Esophagus muscularis mucosa (tissue), 4 donors: Measurements from ENCODE around the gene RXRA.

Source experiments
- CTCF ChIP-seq, 3 experiments: fragments of 200-600 bp in 2 of 3; fragments of 450-650 bp in 1 of 3; sonication (generic) in 2 of 3; IDR thresholded peaks; one replicate each; pipeline ENCODE4 v1.5.1; 2017 to 2019; ENCODE audit warnings: antibody characterized with exemption in 3 of 3, mild to moderate bottlenecking in 2 of 3, moderate library complexity in 1 of 3
- EP300 ChIP-seq: sonication (generic); formaldehyde crosslinking; IDR thresholded peaks from one replicate; pipeline ENCODE4 v1.6.1; 2017; ENCODE audit warnings: antibody characterized with exemption
- POLR2A ChIP-seq: fragments of 450-650 bp; IDR thresholded peaks from one replicate; pipeline ENCODE4 v1.6.1; 2017; ENCODE audit warnings: antibody characterized with exemption, moderate library complexity, mild to moderate bottlenecking, low read depth
- POLR2AphosphoS5 ChIP-seq, 2 donors: sonication (generic); formaldehyde crosslinking; IDR thresholded peaks; one replicate each; pipeline ENCODE4 v1.6.1; 2017; ENCODE audit warnings: antibody characterized with exemption in 2 of 2

GRCh38 chr9:134429481-134429880, 103.2 kb downstream of the RXRA start:
- no peak for TF ChIP-seq CTCF (IDR thresholded peaks at IDR 0.05)
- no peak for TF ChIP-seq POLR2A
- no peak for TF ChIP-seq EP300
- TF ChIP-seq POLR2AphosphoS5 (IDR thresholded peaks at IDR 0.05) = no peak
